Measurements from ENCODE around the gene FST. TPM values are rescaled to one million over a fixed set of nuclear protein-coding genes. Genes with fewer than 3 reads are reported as not detected.

FST gene
- total RNA-seq, 1 donor from 2014 or later: 58.7 TPM

- no peak for DNase-seq
Observed at GRCh38 chr5:53473633-53474032, 6.8 kb upstream of the FST start.

GRCh38 chr5:53475320-53475719 is 5.1 kb upstream of the FST start:
- no peak for DNase-seq

- no peak for DNase-seq
Observed at GRCh38 chr5:53476019-53476418, 4.4 kb upstream of the FST start.

DNA sequence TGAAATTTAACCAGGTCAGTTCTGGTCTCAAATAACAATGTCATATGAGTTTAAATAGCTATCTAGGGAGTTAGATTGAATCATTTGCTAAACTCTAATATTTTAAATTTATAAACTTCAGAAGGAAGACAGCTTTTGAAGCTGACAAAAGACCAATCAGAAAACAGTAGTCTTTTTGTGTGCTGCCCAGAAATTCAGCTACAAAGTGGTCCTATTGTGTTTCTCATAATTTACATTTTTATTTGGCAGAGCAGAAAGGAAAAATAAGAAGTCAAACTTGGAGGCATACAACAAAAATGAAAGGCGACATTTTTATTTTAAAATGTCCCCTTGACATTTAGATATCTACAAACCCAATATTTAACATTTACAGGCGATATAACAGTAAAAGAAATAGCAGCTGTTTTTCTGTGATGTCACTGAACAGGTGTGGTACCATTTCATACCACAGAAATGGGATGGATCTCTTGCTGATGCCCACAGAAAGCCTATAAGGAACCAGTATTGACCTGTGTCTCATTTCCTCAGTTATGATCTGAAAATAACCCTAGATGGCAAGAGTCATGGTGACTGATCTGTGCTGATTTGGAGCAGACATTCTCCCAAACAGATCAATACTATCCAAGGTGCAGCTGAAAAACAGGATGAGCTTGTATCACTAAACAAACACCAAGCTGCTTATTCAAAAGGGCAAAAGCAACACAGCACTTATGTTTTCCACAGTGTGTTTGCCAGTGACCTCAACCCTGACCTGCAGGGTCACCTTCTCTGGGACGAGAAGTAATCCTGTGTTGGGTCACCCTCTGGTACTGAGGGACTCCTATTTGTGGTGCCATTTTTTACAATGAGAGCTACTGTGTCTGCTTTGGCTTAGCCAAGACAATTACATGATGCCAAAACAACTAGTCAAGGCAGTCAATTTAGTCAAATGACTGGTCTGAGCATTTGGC is 3.6 kb upstream of the FST start:
- no peak for DNase-seq

- DNase-seq: peak; percentile 51
Observed at GRCh38 chr5:53478411-53479044, 1.9 kb upstream of the FST start.

DNA sequence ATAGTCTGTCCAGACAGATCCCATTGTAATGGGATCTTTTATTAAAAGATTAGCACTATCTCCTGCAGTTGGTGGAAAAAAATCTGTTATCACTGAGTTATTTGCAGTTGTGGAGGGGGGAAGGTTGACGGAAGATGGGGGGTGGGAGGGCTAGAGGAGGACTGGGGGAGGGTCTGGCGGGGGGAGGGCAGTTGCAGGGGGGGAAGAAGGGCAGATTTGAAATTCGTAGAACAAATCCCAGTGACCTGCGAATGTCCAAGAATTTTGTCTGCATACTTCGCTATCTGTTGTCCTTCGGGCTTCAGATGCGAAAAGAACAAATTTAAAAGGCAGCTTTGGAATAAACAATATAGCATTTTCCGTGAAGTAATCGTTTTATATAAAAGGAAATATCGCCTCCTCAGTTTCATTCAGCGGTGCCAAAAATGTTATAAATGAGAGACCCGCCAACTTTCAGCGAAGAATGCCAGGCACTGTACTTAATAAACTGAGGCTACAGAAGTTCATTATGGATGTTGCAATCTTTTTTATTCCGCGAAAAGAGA is 1.3 kb upstream of the FST start:
- DNase-seq: peak; percentile 77

- DNase-seq: peak; percentile 63
Observed at GRCh38 chr5:53479590-53480415, 626 bp upstream of the FST start.

- no peak for DNase-seq
Observed at GRCh38 chr5:53481159-53481886, 894 bp downstream of the FST start.

- peak; percentile 26 for DNase-seq
Observed at GRCh38 chr5:53481887-53482716, 1.7 kb downstream of the FST start.

DNA sequence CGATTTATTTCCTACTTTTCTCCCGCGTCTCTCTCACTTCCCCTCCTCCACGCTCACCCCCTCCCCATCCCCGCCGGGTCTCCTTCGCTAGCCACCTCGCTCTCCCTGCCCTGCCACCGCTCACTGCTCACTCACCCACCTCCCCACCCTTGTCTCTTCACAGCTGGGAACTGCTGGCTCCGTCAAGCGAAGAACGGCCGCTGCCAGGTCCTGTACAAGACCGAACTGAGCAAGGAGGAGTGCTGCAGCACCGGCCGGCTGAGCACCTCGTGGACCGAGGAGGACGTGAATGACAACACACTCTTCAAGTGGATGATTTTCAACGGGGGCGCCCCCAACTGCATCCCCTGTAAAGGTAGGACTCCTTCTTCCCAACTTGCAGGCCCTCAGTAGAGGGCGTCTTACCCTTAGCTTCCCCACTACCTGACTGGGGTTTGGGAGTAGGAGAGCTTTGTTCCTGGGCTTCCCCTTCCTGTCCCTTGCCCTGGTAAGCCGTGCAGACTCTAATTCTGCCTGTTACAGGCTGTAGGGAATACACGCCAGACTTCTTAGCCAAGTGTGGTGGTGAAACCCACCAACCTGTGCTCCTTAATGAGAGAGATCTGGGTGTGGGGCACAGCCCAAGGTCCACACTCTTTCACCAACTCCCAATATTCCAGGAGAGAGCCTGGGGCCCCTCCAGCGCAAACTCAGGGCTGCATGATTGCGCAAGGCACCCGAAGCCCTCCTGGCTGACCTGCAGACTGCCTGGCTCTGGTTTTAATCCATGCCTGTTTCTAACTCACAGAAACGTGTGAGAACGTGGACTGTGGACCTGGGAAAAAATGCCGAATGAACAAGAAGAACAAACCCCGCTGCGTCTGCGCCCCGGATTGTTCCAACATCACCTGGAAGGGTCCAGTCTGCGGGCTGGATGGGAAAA is 2.5 kb downstream of the FST start:
- no peak for DNase-seq

- no peak for DNase-seq
Observed at GRCh38 chr5:53487436-53487835, 7.0 kb downstream of the FST start.

- no peak for DNase-seq
Observed at GRCh38 chr5:53488195-53488722, 7.8 kb downstream of the FST start.

DNA sequence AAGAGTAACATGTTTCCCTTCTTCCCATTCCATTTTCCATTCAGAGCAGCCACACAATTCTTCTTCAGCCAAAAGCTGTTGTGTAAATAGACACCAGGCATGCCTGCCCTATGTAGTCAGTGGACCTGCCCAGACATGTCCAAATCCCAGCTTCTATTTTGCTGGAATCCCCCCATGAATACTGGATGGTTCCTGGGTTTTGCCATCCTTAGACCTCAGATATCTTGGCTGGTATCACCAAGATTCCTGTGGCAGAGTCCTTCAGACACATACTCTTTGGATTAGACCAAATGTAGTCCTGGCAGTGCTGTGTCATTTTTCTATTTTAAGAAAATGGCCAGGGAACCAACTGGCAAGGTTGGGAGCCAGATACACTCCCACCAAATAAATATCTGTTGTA is 10.3 kb downstream of the FST start:
- no peak for DNase-seq

GRCh38 chr5:53501054-53501453 is 20.6 kb downstream of the FST start:
- no peak for DNase-seq

GRCh38 chr5:53503562-53504218 is 23.3 kb downstream of the FST start:
- no peak for DNase-seq

DNA sequence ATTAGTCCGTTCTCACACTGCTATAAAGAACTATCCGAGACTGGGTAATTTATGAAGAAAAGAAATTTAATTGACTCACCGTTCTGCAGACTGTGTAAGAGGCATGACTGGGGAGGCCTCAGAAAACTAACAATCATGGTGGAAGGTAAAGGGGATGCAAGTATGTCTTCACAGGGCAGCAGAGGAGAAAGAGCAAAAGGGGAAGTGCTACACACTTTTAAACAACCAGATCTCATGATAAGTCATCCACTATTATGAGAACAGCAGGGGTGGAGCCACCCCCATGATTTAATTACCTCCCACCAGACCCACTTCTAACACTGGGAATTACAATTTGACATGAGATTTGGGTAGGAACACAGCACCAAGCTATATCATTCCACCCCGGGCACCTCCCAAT is 26.6 kb downstream of the FST start:
- no peak for DNase-seq

- DNase-seq: no peak
Observed at GRCh38 chr5:53508125-53508524, 27.7 kb downstream of the FST start.

GRCh38 chr5:53512539-53512938 is 32.1 kb downstream of the FST start:
- no peak for DNase-seq

DNA sequence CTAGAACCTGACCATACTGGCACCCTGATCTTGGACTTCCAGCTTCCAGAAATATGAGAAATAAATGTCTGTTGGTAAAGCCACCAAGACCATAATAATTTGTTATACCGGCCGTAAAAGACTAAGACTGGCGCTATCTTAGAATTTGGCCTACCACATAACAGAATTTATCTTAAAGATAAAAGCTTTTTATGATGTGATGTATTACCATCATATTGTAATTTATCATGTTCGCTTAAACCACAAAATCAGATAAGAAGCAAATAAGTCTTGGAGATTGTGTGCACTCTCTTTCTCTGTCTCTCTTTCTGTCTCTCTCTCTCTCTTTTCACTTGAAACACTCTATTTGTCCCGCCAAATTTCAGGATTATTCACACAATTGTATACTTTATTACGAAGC is 35.6 kb downstream of the FST start:
- no peak for DNase-seq
